Tibial artery (tissue), 4 donors: ENCODE measurements around the gene ANK2.

Experiments
- DNase-seq, 2 donors: peaks; one replicate each; pipeline ENCODE4 v3.0.0-alpha.2; 2019
- H3K27ac ChIP-seq, 2 donors: fragments of 200-600 bp; sonication (generic) in 1 of 2; 1 replicate in 1 of 2; 2 replicates in 1 of 2; pipeline ENCODE4 v1.5.1; 2018 to 2019; ENCODE audit warnings: mild to moderate bottlenecking in 1 of 2
- H3K27me3 ChIP-seq, 2 donors: fragments of 200-600 bp; sonication (generic) in 1 of 2; one replicate each; pipeline versions ENCODE4 v1.5.1 to v1.6.0; 2016 to 2019
- H3K36me3 ChIP-seq, 3 donors: fragments of 200-600 bp; sonication (generic) in 2 of 3; one replicate each; pipeline ENCODE4 v1.5.1; 2016 to 2019; ENCODE audit warnings: mild to moderate bottlenecking in 2 of 3
- H3K4me1 ChIP-seq, 4 donors: fragments of 200-600 bp; sonication (generic) in 2 of 4; 1 replicate in 3 of 4; 2 replicates in 1 of 4; pipeline ENCODE4 v1.5.1; 2016 to 2019
- H3K4me3 ChIP-seq, 2 donors: fragments of 200-600 bp; sonication (generic) in 1 of 2; 1 replicate in 1 of 2; 2 replicates in 1 of 2; pipeline ENCODE4 v1.5.1; 2018 to 2019; ENCODE audit warnings: mild to moderate bottlenecking in 2 of 2
- H3K9me3 ChIP-seq, 3 donors: fragments of 200-600 bp; sonication (generic) in 1 of 3; one replicate each; pipeline ENCODE4 v1.5.1; 2016 to 2019
- CTCF ChIP-seq, 2 experiments: fragments of 200-600 bp in 1 of 2; fragments of 450-650 bp in 1 of 2; IDR thresholded peaks; one replicate each; pipeline ENCODE4 v1.5.1; 2017 to 2019; ENCODE audit warnings: antibody characterized with exemption in 2 of 2, mild to moderate bottlenecking in 1 of 2, moderate library complexity in 1 of 2
- intact Hi-C: fragments of 100-400 bp; cut with DNase I; formaldehyde crosslinking; loops from one replicate; pipeline ENCODE4 v1.15.0; 2023; ENCODE audit warnings: low total_unique reads

Gene ANK2

GRCh38 chr4:113016377-113016776 lies 33.1 kb upstream of the ANK2 start:
- intact Hi-C loops = no loop called here
- no peak for DNase-seq
- TF ChIP-seq CTCF (IDR thresholded peaks at IDR 0.05) = no peak

GRCh38 chr4:113020966-113021365 lies 28.5 kb upstream of the ANK2 start:
- no peak for TF ChIP-seq CTCF (IDR thresholded peaks at IDR 0.05)
- Histone ChIP-seq H3K4me3 (no peak overlapping the region), H3K4me1 (no peaks in the 10 kb centered on the region), H3K36me3 (no peaks in the 10 kb centered on the region), H3K9me3 (no peaks in the 10 kb centered on the region), H3K27ac (no peak overlapping the region), H3K27me3 (no peaks in the 10 kb centered on the region)
- DNase-seq = no peak
- intact Hi-C loops = no loop called here

More at GRCh38 chr4:113016377-113016776, 33.1 kb upstream of the ANK2 start:
- H3K4me1 ChIP-seq = no peaks in the 10 kb centered on the region
- H3K4me3 ChIP-seq = no peak overlapping the region
- no peak overlapping the region for H3K27ac ChIP-seq
- H3K36me3 ChIP-seq = no peaks in the 10 kb centered on the region
- H3K27me3 ChIP-seq = no peaks in the 10 kb centered on the region
- H3K9me3 ChIP-seq = no peaks in the 10 kb centered on the region

- no peaks in the 10 kb centered on the region for H3K27me3 ChIP-seq
- no peak overlapping the region for H3K27ac ChIP-seq
- intact Hi-C loops = no loop called here
- no peaks in the 10 kb centered on the region for H3K9me3 ChIP-seq
- DNase-seq = no peak
- H3K4me1 ChIP-seq = no peaks in the 10 kb centered on the region
- no peaks in the 10 kb centered on the region for H3K36me3 ChIP-seq
- no peak overlapping the region for H3K4me3 ChIP-seq
- no peak for TF ChIP-seq CTCF (IDR thresholded peaks at IDR 0.05)
Measured at GRCh38 chr4:113024388-113024787, 25.1 kb upstream of the ANK2 start.

GRCh38 chr4:113025416-113025815 lies 24.0 kb upstream of the ANK2 start:
- DNase-seq = no peak
- H3K27ac ChIP-seq = no peak overlapping the region
- no peak for TF ChIP-seq CTCF (IDR thresholded peaks at IDR 0.05)
- H3K9me3 ChIP-seq = no peaks in the 10 kb centered on the region
- no peak overlapping the region for H3K4me3 ChIP-seq
- H3K27me3 ChIP-seq = no peaks in the 10 kb centered on the region
- H3K4me1 ChIP-seq = no peaks in the 10 kb centered on the region
- intact Hi-C loops = no loop called here
- H3K36me3 ChIP-seq = no peaks in the 10 kb centered on the region

GRCh38 chr4:113026556-113026955 lies 22.9 kb upstream of the ANK2 start:
- Histone ChIP-seq H3K4me1 (no peaks in the 10 kb centered on the region), H3K4me3 (no peak overlapping the region), H3K36me3 (no peaks in the 10 kb centered on the region), H3K27ac (no peak overlapping the region), H3K9me3 (no peaks in the 10 kb centered on the region), H3K27me3 (no peaks in the 10 kb centered on the region)
- no peak for DNase-seq
- intact Hi-C loops = no loop called here
- TF ChIP-seq CTCF (IDR thresholded peaks at IDR 0.05) = no peak

- Histone ChIP-seq H3K27me3 (no peaks in the 10 kb centered on the region), H3K9me3 (no peaks in the 10 kb centered on the region), H3K27ac (no peak overlapping the region), H3K36me3 (no peaks in the 10 kb centered on the region), H3K4me3 (no peak overlapping the region), H3K4me1 (no peaks in the 10 kb centered on the region)
- DNase-seq = no peak
- intact Hi-C loops = no loop called here
- no peak for TF ChIP-seq CTCF (IDR thresholded peaks at IDR 0.05)
Measured at GRCh38 chr4:113028074-113028473, 21.4 kb upstream of the ANK2 start.
